HG03565 (cell line): Measurements from ENCODE around the gene WDTC1.
"Not testable (repeated sequence)": the region's sequence is repeated elsewhere in the genome, so short reads cannot be mapped to it uniquely, and the experiment has no call there.

Experiments
- ATAC-seq: cut with Tn5 transposase; IDR thresholded peaks from one replicate; pipeline ENCODE4 v1.9.1; 2021; ENCODE audit warnings: mild to moderate bottlenecking, moderate library complexity; ENCODE audit not compliant: unreplicated experiment

The WDTC1 gene, protein sequence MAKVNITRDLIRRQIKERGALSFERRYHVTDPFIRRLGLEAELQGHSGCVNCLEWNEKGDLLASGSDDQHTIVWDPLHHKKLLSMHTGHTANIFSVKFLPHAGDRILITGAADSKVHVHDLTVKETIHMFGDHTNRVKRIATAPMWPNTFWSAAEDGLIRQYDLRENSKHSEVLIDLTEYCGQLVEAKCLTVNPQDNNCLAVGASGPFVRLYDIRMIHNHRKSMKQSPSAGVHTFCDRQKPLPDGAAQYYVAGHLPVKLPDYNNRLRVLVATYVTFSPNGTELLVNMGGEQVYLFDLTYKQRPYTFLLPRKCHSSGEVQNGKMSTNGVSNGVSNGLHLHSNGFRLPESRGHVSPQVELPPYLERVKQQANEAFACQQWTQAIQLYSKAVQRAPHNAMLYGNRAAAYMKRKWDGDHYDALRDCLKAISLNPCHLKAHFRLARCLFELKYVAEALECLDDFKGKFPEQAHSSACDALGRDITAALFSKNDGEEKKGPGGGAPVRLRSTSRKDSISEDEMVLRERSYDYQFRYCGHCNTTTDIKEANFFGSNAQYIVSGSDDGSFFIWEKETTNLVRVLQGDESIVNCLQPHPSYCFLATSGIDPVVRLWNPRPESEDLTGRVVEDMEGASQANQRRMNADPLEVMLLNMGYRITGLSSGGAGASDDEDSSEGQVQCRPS

DNA sequence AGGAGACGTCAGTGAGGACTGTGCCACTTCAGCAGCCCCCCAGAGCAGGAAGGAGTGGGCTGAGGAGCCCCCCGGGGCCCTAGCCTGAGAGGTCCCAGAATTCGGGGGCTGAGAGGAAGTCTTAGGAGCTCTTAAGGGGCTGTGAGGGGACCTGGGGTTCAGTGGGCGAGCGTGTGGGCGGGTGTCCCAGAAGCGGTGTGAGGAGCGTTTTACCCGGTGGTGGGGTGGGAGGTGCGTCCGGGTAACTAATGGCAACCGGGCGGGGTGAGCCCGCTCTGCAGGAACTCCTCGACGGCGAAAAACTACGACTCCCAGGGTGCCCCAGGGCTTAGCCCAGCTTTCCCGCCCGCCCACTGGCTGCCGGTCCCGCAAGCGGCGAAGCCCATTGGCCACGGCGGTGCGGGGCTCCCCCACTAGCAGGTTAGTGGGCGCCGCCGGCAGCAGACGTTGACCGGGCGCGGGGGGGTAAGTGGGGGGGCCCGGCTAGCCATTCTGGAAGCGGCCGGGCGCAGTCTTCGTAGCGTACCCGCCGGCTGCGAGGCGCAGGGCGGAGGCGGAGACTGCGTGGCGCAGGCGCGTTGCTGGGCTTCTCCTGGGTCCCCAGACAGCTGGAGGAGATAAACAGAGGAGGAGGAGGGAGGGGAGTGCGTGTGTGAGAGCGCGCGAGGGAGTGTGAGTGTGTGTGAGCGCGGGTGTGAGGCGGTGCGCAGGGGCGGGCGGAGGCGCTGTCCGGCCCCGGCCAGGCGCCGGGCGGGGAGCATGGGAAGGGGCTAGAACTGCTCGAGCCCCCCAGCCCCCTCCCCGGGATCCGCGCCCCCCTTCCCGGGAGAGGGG is at the start of gene WDTC1:
TSS of gene WDTC1 (plus strand) at position 584 of the 834 bp plus-strand sequence. CDS start 26,423 bp downstream, outside the sequence.
- ATAC-seq: peak; percentile 90

DNA sequence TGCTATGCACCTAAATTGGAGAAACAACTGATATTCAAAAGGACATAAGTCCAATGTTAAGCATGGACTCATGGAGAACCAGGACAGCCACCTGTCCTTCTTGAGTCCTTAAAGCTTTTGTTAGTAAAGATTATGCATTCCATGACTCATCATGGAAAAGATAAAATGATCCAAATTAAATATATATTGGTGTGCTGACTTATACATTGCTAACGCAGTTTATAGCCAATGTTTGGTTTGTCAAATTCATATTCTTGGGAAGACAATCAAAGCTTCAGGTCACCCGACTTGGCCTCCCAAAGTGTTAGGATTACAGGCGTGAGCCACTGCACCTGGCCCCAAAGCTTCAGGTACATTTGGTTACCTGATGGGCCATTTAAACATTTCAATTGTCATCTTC is 49.8 kb upstream of the WDTC1 start:
- ATAC-seq: not testable (repeated sequence)

DNA sequence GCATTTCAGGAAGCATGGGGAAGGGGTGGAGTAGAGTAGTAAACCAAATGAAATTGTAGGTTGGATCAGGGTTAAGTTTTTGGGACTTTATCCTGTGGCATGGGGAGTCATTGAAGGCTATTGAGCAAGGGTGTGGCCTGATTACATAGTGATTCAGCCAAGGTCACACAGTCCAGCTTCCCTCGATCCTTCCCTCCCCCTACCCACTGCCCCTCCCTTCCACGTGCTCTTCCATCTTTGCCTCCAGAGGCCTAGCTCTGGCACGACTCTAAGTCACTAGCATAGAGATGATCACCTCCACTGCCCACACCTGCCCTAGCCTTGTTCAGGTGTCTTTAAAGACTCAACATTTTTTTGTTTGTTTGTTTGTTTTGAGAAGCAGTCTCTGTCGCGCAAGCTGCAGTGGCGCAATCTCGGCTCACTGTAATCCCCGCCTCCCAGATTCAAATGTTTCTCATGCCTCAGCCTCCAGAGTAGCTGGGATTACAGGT is 42.3 kb upstream of the WDTC1 start:
- ATAC-seq: no peak

DNA sequence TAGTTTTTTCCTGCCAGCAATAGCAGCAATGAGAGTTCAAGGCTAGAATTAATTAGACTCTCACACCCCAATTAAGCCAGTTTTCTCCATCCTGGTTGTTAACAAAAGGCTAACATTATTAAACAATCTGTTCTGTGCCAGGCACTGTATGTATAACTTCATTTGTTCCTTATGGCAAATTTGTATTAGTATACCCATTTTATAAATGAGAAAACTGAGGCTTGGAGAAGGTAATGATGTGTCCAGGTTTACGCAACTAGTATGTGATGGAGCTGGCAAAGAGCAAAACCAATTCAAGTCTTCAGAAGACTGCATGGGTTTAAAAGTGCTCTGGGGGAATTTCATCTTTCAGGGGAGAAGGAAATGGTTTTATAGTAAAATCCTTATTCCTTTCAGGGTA is 41.2 kb upstream of the WDTC1 start:
- no peak for ATAC-seq

DNA sequence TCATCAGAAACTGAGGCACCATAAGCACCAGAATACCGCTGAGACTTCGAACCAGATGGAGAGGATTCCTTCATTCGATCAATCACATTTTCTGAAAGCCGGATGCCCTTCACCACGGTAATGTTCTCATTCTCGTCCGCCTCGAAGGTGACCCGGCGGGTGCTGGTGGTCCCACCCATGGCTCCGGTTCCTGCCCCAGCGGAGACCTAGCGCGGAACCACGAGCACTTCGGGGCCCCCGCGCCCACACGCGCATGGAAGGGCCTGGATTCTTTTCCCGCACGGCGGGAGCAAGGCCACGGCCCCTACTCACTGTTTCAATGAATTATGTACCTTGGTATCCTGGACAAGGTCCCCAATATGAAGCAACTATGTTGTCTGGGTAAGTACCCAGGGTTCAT is 33.1 kb upstream of the WDTC1 start:
- no peak for ATAC-seq

DNA sequence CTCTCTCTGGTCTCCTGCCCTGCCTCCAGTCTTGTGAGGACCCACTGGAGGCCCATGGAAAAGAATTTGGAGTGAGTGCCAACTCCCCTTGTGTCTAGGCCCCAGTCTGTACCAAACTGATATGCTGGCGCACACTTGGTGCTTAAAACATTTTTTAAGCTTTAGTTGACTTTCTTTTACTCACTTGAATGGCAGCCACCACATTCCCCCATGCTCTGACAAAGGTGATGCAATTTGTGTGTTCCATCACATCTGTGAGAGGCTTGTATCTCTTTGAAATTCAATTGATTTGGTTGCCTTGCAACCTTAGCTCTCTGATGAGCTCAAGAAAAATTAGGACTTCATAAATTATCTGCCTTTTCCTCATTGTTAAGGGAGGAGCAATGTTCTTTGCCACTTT is 30.5 kb upstream of the WDTC1 start:
- ATAC-seq: no peak

DNA sequence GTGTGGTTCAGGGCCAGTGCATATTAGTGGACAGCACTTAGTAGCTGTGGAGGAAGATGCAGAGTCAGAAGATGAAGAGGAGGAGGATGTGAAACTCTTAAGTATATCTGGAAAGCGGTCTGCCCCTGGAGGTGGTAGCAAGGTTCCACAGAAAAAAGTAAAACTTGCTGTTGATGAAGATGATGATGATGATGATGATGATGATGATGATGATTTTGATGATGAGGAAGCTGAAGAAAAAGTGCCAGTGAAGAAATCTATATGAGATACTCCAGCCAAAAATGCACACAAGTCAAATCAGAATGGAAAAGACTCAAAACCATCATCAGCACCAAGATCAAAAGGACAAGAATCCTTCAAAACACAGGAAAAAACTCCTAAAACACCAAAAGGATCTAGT is 27.2 kb upstream of the WDTC1 start:
- not testable (repeated sequence) for ATAC-seq

DNA sequence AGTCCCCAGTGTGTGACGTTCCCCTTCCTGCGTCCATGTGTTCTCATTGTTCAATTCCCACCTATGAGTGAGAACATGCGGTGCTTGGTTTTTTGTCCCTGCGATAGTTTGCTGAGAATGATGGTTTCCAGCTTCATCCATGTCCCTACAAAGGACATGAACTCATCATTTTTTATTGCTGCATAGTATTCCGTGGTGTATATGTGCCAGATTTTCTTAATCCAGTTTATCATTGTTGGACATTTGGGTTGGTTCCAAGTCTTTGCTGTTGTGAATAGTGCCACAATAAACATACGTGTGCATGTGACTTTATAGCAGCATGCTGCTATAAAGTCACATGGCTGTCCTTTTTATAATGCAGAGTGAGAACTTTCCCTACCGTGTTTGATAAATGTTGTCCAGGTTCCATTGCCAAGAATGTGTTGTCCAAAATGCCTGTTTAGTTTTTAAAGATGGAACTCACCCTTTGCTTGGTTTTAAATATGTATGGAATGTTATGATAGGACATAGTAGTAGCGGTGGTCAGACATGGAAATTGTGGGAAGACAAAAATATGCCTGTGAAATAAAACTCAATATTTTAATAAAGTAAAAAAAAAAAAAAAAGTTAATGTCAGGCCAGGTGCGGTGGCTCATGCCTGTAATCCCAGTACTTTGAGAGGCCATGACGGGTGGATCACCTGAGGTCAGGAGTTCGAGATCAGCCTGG is 26.1 kb upstream of the WDTC1 start:
- ATAC-seq: not testable (repeated sequence)

DNA sequence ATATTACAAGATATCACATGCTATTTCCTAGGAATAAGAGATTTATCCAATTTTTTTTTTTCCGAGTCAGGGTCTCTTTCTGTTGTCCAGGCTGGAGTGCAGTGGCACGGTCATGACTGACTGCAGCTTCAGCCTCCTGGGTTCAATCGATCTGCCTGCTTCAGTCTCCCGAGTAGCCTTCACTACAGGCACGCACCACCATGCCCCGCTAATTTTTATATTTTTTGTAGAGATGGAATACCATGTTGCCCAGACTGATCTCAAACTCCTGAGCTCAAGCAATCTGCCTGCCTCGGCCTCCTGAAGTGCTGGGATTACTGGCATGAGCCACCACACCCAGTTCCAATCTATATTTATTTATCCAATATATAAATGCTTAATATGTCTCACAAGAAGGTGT is 18.0 kb upstream of the WDTC1 start:
- ATAC-seq: no peak

DNA sequence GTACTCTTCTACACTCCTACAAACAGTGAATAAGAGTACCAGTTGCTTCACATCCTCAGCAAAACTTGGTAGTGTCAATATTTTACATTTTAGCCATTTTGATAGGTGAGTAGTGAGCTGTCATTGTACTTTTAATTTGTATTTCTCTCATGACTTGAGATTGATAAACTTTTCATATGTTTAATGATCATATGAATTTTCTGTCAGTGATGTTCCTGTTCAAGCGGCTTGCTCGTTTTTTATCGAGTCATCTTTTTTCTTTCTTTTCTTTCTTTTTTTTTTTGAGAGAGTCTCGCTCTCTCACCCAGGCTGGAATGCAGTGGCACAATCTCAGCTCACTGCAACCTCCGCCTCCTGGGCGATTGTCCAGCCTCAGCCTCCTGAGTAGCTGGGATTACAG is 17.0 kb upstream of the WDTC1 start:
- ATAC-seq: no peak

DNA sequence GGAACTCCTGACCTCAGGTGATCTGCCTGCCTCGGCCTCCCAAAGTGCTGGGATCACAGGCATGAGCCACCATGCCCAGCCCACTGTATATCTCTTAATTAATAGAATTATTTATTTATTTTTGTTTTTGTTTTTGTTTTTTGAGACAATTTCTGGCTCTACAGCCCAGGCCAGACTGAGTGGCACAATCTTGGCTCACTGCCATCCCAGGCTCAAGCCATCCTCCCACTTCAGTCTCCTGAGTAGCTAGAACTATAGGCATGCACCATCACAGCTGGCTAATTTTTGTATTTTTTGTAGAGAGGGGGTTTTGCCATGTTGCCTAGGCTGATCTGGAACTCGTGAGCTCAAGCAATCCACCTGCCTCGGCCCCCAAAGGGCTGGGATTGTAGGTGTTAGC is 15.7 kb upstream of the WDTC1 start:
- ATAC-seq: no peak

DNA sequence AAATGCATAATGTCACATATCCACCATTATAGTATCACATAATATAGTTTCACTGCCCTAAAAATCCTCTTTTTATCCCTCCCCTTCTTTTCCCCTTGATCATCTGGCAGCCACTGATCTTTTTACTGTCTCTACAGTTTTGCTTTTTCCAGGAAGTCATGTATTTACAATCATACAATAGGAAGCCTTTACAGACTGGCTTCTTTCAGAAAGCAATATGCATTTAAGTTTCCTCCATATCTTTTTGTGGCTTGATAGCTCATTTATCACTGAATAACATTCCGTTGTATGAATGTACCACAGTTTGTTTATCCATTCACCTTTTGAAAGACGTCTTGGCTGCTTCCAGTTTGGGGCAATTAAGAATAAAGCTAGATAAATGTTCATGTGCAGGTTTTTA is 14.3 kb upstream of the WDTC1 start:
- no peak for ATAC-seq

DNA sequence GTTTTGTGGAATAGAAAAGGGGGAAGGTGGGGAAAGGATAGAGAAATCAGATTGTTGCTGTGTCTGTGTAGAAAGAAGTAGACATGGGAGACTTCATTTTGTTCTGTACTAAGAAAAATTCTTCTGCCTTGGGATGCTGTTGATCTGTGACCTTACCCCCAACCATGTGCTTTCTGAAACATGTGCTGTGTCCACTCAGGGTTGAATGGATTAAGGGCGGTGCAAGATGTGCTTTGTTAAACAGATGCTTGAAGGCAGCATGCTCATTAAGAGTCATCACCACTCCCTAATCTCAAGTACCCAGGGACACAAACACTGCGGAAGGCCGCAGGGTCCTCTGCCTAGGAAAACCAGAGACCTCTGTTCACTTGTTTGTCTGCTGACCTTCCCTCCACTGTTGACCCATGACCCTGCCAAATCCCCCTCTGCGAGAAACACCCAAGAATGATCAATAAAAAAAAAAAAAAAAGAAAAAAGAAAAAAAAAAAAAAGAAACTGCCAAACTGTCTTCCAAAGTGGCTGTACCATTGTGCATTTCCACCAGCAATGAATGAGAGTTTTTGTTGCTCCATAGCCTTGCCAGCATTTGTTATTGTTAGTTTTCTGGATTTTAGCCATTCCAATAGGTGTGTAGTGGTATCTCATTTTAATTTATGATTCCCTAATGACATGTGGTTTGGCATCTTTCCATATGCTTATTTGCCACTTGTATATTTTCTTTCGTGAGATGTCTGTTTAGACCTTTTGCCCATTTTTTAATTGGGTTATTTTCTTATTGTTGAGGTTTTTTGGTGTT is 13.5 kb upstream of the WDTC1 start:
- ATAC-seq: not testable (repeated sequence)

DNA sequence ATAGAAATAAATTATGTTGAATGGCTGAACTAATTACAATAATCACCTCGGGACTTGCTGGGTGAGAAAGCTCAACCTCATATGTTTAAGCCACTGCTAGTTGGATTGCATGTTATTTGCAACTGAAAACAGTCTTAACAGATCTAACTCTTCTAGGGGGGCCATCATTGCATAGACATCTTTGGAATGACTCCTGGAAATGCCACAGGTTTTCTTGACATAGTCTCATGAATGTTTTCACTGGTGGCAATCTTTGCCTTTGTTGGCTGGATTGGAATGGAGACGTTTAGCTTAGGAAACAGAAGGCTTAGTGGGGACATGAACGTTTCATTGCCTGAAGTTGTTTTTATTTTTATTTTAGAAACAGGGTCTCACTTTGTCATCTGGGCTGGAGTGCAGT is 8.8 kb upstream of the WDTC1 start:
- no peak for ATAC-seq

DNA sequence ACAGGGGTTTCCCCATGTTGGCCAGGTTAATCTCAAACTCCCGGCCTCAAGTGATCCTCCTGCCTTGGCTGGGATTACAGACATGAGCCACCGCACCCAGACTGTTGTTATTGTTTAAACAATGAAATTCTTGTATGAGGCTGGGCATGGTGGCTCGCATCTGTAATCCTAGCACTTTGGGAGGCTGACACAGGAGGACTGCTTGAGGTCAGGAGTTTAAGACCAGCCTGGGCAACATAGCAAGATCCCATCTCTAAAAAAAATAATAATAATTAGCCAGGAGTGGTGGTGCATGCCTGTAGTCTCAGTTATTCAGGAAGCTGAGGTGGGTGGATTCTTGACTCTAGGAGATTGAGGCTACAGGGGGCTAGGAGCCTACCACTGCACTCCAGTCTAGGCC is 6.7 kb upstream of the WDTC1 start:
- ATAC-seq: no peak

DNA sequence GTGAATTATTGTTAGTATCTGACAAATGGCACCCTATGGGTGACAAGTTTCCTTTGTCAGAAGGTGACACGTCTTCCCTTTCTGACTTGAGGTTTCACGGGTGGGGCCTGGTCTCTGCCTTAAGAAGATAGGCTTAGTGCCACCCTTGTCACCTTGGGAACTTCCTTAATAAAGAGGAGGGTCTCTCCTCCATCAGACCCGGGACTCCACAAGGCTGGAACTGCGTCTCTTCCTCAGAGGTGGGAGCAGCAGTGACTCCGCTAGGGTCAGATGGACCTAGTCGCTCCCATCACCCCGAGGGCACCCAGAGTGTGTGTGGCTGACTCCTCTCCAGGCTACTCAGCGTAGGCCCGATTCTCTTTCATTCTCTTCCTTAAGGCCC is 774 bp upstream of the WDTC1 start:
- ATAC-seq: no peak

DNA sequence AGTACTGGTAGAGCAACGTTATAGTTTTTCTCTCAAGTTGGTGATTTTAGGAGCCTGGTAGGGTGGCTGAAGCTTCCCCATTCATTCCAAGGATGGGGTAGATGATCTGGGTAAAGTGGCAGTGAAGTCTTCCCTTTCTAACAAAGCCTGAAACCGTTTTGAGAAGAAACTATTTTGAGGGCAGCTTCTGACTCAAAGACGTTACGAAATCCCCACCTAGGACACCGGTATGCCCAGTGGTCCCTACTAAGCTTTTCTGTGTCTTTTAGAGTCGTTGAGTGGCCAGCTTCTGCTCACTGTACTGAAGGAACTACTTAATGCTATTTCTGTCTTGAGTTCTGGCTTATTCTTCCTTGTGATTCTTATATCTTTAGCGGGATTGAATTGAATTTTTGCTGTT is 1.4 kb downstream of the WDTC1 start:
- no peak for ATAC-seq

DNA sequence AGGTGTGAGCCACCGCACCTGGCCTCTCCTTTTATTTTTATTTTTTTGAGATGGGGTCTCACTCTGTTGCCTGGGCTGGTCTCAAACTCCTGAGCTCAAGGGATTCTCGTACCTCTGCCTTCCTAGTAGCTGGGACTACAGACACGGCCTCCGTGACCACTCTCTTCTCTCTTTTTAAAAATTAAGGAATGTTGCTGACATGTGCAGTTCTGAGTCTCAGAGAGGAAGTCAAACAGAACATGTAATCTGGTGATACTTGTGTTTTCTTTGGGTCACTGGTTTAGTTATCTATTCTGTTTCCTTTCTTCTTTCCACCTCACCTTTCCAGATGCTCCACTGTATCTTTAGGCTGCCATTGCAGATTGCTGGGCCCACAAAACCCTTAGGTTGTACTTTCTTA is 2.7 kb downstream of the WDTC1 start:
- no peak for ATAC-seq

DNA sequence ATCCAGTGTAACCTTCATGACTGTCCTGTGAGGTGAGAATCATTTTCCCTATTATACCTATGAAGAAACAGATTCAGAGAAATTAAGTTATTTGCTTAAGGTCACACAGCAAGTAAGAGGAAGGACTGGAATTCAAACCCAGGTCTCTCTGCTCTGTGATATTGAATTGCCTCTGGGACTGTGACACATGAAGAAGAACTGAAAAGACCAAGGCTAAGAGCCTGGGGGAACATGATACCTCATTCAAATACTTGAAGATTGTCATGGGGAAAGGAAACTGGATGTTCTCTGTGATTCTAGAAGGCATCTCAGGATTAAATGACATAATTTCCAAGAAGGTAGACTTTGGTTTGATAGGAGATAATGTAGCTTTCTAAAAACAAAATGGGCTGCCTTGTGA is 3.6 kb downstream of the WDTC1 start:
- no peak for ATAC-seq

DNA sequence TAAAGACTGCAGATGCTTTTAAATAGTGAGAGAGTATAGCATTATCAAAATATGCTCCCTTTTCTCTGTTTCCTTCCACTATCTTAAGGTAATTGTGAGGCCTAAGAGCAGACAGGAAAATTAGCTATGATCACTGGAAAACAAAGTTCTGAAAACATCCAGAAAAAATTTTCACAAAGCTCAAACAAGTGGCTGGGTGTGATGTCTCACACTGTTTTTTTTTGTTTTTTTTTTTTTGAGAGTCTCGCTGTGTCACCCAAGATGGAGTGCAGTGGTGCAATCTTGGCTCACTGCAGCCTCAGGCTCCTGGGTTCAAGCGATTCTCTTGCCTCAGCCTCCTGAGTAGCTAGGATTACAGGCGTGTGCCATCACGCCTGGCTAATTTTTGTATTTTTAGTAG is 7.2 kb downstream of the WDTC1 start:
- ATAC-seq: no peak
